Progenitor cell of endocrine pancreas (in vitro differentiated cells): ENCODE data around the gene RPS17. TPM values are rescaled to one million over a fixed set of nuclear protein-coding genes. Genes with fewer than 3 reads are reported as not detected.
A peak's percentile ranks its signal among the peaks of the same experiment; 100 is the strongest.

Experiments
- DNase-seq: peaks from one replicate; pipeline ENCODE4 v3.0.0; 2021; ENCODE audit warnings: low spot score; ENCODE audit not compliant: unreplicated experiment
- H3K27ac Mint-ChIP-seq: 2 replicates; pipeline ENCODE4 v1.8.0; 2021; ENCODE audit warnings: mild to moderate bottlenecking, moderate library complexity, mixed read lengths
- H3K27me3 Mint-ChIP-seq: 2 replicates; pipeline ENCODE4 v1.8.0; 2021; ENCODE audit warnings: mixed read lengths
- H3K36me3 Mint-ChIP-seq: 2 replicates; pipeline ENCODE4 v1.8.0; 2022; ENCODE audit warnings: mixed read lengths; ENCODE audit not compliant: insufficient read depth
- H3K4me1 Mint-ChIP-seq: 2 replicates; pipeline ENCODE4 v1.8.0; 2021; ENCODE audit warnings: low read depth, mixed read lengths
- H3K4me3 Mint-ChIP-seq: 2 replicates; pipeline ENCODE4 v1.8.0; 2021; ENCODE audit warnings: low read depth, mild to moderate bottlenecking, moderate library complexity, mixed read lengths
- H3K9me3 Mint-ChIP-seq: 2 replicates; pipeline ENCODE4 v1.8.0; 2021; ENCODE audit warnings: low read depth, mixed read lengths
- total RNA-seq: library from RNA; stranded (reverse); gene quantifications from 2 replicates; pipeline ENCODE4 v1.2.1, GENCODE V29; 2021
- TF ChIP-seq, protein P1 (sequence below): fragments of 200-600 bp; sonication (generic); IDR thresholded peaks from one replicate; pipeline ENCODE4 v1.5.0; 2021; ENCODE audit warnings: antibody characterized with exemption, mild to moderate bottlenecking; ENCODE audit not compliant: unreplicated experiment

RPS17 gene
- total RNA-seq, 1 donor from 2014 or later, result 1,639 TPM

DNA sequence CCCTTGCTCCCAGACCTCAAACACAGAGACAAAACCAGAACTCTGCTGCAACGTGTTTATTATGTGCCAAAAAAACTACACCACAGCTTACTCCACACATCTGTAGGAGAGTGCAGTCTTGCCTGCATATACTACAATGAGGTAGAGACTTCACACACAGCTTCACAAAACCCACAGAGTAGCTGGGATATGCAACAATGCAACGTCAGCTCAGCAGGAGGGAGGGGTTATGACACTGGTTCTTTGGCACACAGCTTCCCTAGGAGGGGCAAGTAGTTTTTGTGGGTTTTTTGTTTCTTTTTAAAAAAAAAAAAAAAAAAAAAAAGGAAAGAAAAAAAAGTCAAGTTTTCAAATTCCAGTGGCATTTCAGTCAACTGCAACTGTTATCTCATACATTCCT is 2.9 kb upstream of the RPS17 start:
- Mint-ChIP-seq H3K36me3 (peaks cover 3% of the 10 kb centered on the region), H3K27ac (no peak overlapping the region), H3K27me3 (peaks cover 5% of the 10 kb centered on the region), H3K9me3 (no peaks in the 10 kb centered on the region), H3K4me3 (no peak overlapping the region), H3K4me1 (peaks cover 11% of the 10 kb centered on the region)
- TF ChIP-seq, protein P1, sequence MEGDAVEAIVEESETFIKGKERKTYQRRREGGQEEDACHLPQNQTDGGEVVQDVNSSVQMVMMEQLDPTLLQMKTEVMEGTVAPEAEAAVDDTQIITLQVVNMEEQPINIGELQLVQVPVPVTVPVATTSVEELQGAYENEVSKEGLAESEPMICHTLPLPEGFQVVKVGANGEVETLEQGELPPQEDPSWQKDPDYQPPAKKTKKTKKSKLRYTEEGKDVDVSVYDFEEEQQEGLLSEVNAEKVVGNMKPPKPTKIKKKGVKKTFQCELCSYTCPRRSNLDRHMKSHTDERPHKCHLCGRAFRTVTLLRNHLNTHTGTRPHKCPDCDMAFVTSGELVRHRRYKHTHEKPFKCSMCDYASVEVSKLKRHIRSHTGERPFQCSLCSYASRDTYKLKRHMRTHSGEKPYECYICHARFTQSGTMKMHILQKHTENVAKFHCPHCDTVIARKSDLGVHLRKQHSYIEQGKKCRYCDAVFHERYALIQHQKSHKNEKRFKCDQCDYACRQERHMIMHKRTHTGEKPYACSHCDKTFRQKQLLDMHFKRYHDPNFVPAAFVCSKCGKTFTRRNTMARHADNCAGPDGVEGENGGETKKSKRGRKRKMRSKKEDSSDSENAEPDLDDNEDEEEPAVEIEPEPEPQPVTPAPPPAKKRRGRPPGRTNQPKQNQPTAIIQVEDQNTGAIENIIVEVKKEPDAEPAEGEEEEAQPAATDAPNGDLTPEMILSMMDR, result no peak
- no peak for DNase-seq

DNA sequence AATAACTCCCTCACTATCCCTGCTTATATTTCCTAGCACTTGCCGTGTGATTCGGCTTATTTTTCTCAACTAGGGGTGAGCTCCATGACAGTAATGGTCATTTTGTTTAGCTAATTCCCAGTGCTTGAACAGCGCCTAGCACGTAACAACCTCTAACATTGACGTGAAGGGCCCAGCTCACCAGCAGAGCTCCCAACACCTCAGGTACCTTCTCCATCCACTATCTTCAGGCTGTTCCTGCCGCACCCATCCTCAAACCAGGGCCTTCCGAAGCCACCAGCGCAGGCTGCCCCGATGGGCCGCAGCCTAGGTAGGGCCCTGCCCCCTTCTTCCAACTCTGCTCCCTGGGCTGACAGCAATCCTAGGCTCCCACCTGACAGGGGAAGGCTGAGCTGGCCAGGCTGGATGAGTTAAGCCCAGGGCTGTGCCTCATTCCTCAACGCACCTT is 751 bp upstream of the RPS17 start:
- Mint-ChIP-seq H3K9me3 (no peaks in the 10 kb centered on the region), H3K4me3 (peak overlapping the region; percentile 96), H3K36me3 (peaks cover 14% of the 10 kb centered on the region), H3K27ac (peak overlapping the region; percentile 97), H3K27me3 (peaks cover 5% of the 10 kb centered on the region), H3K4me1 (peaks cover 14% of the 10 kb centered on the region)
- no peak for DNase-seq
- TF ChIP-seq, protein P1, result no peak

DNA sequence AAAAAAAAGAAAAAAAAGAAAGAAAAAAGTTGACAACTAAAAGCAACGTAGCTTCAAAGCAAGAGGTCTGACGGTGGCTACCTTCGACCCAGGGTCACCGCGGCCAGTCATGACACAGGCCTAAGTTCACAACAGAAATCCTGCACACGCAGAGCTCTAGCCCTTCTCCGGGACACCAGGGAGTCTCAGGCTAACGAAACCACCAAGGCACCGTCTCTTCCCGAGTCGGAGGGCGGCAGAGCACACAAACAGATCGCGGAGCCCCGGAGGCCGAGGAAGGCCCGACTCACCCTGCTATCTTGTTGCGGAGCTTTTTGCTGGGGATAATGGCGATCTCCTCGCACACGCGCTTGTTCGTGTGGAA is 584 bp downstream of the RPS17 start:
- peak overlapping the region; percentile 96 for H3K27ac Mint-ChIP-seq
- peak overlapping the region; percentile 96 for H3K4me3 Mint-ChIP-seq
- TF ChIP-seq, protein P1, result no peak
- peaks cover 14% of the 10 kb centered on the region for H3K4me1 Mint-ChIP-seq
- no peaks in the 10 kb centered on the region for H3K9me3 Mint-ChIP-seq
- H3K27me3 Mint-ChIP-seq, result peaks cover 1% of the 10 kb centered on the region
- no peak for DNase-seq
- H3K36me3 Mint-ChIP-seq, result peaks cover 19% of the 10 kb centered on the region

DNA sequence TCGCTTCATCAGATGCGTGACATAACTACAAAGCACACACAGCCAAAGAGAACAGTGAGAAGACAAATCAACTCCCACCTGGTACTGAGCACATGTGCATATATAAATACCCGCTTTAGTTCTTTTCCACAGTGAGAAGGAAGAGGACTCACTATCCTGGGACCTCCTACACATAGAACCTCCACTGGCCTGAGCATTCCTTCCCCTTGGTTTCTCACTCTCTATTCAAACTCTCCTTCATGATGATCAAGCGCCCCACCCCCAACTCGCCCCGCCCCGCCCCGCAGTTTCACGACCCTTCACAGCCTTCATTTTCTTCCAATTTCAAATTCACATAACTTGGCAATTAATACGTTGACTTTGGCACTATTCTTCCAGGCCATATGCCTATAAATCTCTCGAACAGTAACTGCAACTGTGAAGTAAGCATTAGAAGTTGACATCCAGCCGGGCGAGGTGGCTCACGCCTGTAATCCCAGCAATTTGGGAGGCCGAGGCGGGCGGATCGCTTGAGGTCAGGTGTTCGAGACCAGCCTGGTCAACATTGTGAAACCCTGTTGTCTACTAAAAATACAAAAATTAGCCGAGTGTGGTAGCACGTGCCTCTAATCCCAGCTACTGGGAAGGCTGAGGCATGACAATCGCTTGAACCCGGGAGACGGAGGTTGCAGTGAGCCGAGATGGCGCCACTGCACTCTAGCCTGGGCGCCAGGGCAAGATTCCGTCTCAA is 1.1 kb downstream of the RPS17 start:
- Mint-ChIP-seq H3K4me3 (peak overlapping the region; percentile 96), H3K36me3 (peaks cover 25% of the 10 kb centered on the region), H3K27ac (peak overlapping the region; percentile 96), H3K27me3 (no peaks in the 10 kb centered on the region), H3K9me3 (no peaks in the 10 kb centered on the region), H3K4me1 (peaks cover 14% of the 10 kb centered on the region)
- TF ChIP-seq, protein P1, result no peak
- DNase-seq, result no peak

DNA sequence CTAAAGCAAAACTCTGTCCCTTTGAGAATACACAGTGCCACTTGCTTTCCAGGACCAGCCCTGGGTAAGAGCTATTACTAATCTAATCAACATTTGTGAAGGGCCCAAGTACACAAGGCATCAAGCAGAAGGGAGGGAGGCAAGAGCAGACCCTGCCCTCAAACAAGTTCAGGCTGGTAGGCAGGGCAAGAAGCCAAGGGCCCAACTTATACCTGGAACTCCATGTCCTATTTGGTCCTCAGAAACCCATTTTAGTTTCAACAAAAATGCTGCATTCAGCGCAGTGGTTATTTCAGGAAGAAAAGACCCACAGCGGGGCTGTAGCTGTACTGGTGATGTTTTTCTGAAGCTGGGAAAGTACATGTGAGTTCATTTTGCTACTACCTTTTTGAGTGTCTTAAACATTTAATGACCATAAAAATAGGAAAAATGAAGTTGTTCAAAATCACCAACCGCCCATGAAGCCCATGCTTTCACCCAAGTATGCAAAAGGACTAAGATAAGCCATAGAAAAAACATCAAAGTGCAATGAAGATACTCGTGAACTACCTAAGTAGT is 2.8 kb downstream of the RPS17 start:
- peaks cover 14% of the 10 kb centered on the region for H3K4me1 Mint-ChIP-seq
- H3K27ac Mint-ChIP-seq, result peak overlapping the region; percentile 73
- H3K36me3 Mint-ChIP-seq, result peaks cover 27% of the 10 kb centered on the region
- DNase-seq, result no peak
- no peaks in the 10 kb centered on the region for H3K9me3 Mint-ChIP-seq
- TF ChIP-seq, protein P1, result no peak
- no peaks in the 10 kb centered on the region for H3K27me3 Mint-ChIP-seq
- peak overlapping the region; percentile 42 for H3K4me3 Mint-ChIP-seq
